Mesenchymal stem cell (in vitro differentiated cells and primary cell): ENCODE data around the gene CDKN3.
"Not testable (repeated sequence)": the region's sequence is repeated elsewhere in the genome, so short reads cannot be mapped to it uniquely, and the experiment has no call there.

Source experiments
- DNase-seq: peaks from one replicate; pipeline ENCODE4 v3.0.0-alpha.2; 2013
- H2AFZ ChIP-seq: one replicate; pipeline ENCODE4 v1.6.1; 2013; ENCODE audit warnings: low read depth, mild to moderate bottlenecking, control low read depth, inconsistent platforms, low read length, moderate library complexity
- H2AK5ac ChIP-seq: 2 replicates; pipeline ENCODE4 v1.6.1; 2013; ENCODE audit warnings: low read length, moderate library complexity, mild to moderate bottlenecking, inconsistent platforms; ENCODE audit not compliant: severe bottlenecking
- H2BK120ac ChIP-seq: one replicate; pipeline ENCODE4 v1.6.1; 2013; ENCODE audit warnings: low read depth, mild to moderate bottlenecking, inconsistent platforms, low read length, moderate library complexity
- H2BK12ac ChIP-seq, 2 experiments: one replicate each; pipeline ENCODE4 v1.6.1; 2013; ENCODE audit warnings: inconsistent platforms in 2 of 2, low read length in 2 of 2, mild to moderate bottlenecking in 2 of 2, moderate library complexity in 2 of 2, control low read depth in 1 of 2
- H2BK15ac ChIP-seq: one replicate; pipeline ENCODE4 v1.6.1; 2013; ENCODE audit warnings: mild to moderate bottlenecking, low read depth, inconsistent platforms; ENCODE audit not compliant: poor library complexity, severe bottlenecking
- H2BK5ac ChIP-seq: 2 replicates; pipeline ENCODE4 v1.6.1; 2013; ENCODE audit warnings: low read depth, mild to moderate bottlenecking, low read length, control low read depth, inconsistent platforms; ENCODE audit not compliant: poor library complexity, severe bottlenecking
- H3K14ac ChIP-seq, 2 experiments: one replicate each; pipeline ENCODE4 v1.6.1; 2013; ENCODE audit warnings: inconsistent platforms in 2 of 2, low read length in 2 of 2, control low read depth in 1 of 2, mild to moderate bottlenecking in 1 of 2, moderate library complexity in 1 of 2
- H3K18ac ChIP-seq, 2 experiments: one replicate each; pipeline ENCODE4 v1.6.1; 2013; ENCODE audit warnings: inconsistent platforms in 2 of 2, low read length in 2 of 2, control low read depth in 1 of 2, low read depth in 1 of 2, mild to moderate bottlenecking in 1 of 2
- H3K23ac ChIP-seq, 2 experiments: one replicate each; pipeline ENCODE4 v1.6.1; 2013; ENCODE audit warnings: inconsistent platforms in 2 of 2, low read length in 2 of 2, mild to moderate bottlenecking in 2 of 2, moderate library complexity in 2 of 2, control low read depth in 1 of 2
- H3K27ac ChIP-seq: 2 replicates; pipeline ENCODE4 v1.5.1; 2013; ENCODE audit warnings: mild to moderate bottlenecking, moderate library complexity, low read length, control low read depth, inconsistent platforms; ENCODE audit not compliant: poor library complexity, severe bottlenecking
- H3K27me3 ChIP-seq, 2 experiments: 2 replicates each; pipeline versions ENCODE4 v1.6.1 to v1.7.0; 2013; ENCODE audit warnings: low read length in 2 of 2, mild to moderate bottlenecking in 2 of 2, moderate library complexity in 2 of 2, control low read depth in 1 of 2, inconsistent platforms in 1 of 2; ENCODE audit not compliant: control insufficient read depth in 1 of 2, insufficient read depth in 1 of 2
- H3K36me3 ChIP-seq, 2 experiments: 2 replicates each; pipeline versions ENCODE4 v1.6.1 to v1.7.0; 2013; ENCODE audit warnings: low read length in 2 of 2, control low read depth in 1 of 2, inconsistent platforms in 1 of 2, low read depth in 1 of 2, mild to moderate bottlenecking in 1 of 2; ENCODE audit not compliant: insufficient read depth in 2 of 2, control insufficient read depth in 1 of 2
- H3K4ac ChIP-seq, 2 experiments: one replicate each; pipeline ENCODE4 v1.6.1; 2013; ENCODE audit warnings: inconsistent platforms in 2 of 2, low read length in 2 of 2, mild to moderate bottlenecking in 2 of 2, moderate library complexity in 2 of 2, control low read depth in 1 of 2, low read depth in 1 of 2
- H3K4me1 ChIP-seq: 2 replicates; pipeline ENCODE4 v1.6.1; 2013; ENCODE audit warnings: low read depth, low read length, control low read depth; ENCODE audit not compliant: control insufficient read depth, insufficient read depth
- H3K4me2 ChIP-seq: 2 replicates; pipeline ENCODE4 v1.6.1; 2013; ENCODE audit warnings: low read length, mild to moderate bottlenecking, inconsistent platforms; ENCODE audit not compliant: poor library complexity, severe bottlenecking
- H3K4me3 ChIP-seq, 2 experiments: 2 replicates each; pipeline versions ENCODE4 v1.5.1 to v1.7.0; 2013; ENCODE audit warnings: low read length in 2 of 2, mild to moderate bottlenecking in 2 of 2, control low read depth in 1 of 2, low read depth in 1 of 2; ENCODE audit not compliant: insufficient read depth in 1 of 2
- H3K79me1 ChIP-seq: replicated peaks from 2 replicates; pipeline ENCODE4 v1.6.1; 2013; ENCODE audit warnings: mild to moderate bottlenecking, control low read depth, low read length, inconsistent platforms; ENCODE audit not compliant: poor library complexity, severe bottlenecking
- H3K9ac ChIP-seq: 2 replicates; pipeline ENCODE4 v1.7.0; 2013; ENCODE audit warnings: mild to moderate bottlenecking, low read length, moderate library complexity
- H3K9me3 ChIP-seq: 2 replicates; pipeline ENCODE4 v1.7.0; 2013; ENCODE audit warnings: mild to moderate bottlenecking, low read length; ENCODE audit not compliant: control insufficient read depth
- H4K8ac ChIP-seq: one replicate; pipeline ENCODE4 v1.6.1; 2013; ENCODE audit warnings: inconsistent platforms, mild to moderate bottlenecking, low read length, moderate library complexity
- H4K91ac ChIP-seq: one replicate; pipeline ENCODE4 v1.6.1; 2013; ENCODE audit warnings: mild to moderate bottlenecking, low read length, inconsistent platforms
- WGBS: methylation state at CpG from one replicate; pipeline ENCODE4 v1.1.7; 2013; ENCODE audit warnings: mixed read lengths; 5-methylcytosine and 5-hydroxymethylcytosine counted together

CDKN3 gene

DNA sequence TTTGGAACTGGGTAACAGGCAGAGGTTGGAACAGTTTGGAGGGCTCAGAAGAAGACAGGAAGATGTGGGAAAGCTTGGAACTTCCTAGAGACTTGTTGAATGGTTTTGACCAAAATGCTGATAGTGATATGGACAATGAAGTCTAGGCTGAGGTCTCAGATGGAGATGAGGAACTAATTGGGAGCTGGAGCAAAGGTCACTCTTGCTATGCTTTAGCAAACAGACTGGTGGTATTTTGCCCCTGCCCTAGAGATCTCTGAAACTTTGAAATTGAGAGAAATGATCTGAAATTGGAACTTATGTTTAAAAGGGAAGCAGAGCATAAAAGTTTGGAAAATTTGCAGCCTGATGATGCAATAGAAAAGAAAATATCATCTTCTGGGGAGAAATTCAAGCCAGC, 61.7 kb downstream of the CDKN3 start:
- H3K4ac ChIP-seq, H3K4me2 ChIP-seq, H4K8ac ChIP-seq, H2AK5ac ChIP-seq, H3K36me3 ChIP-seq, H2BK15ac ChIP-seq, H3K9ac ChIP-seq, H3K18ac ChIP-seq, H3K4me1 ChIP-seq, H3K4me3 ChIP-seq, H3K23ac ChIP-seq, H3K27ac ChIP-seq, H2BK12ac ChIP-seq, H2AFZ ChIP-seq, H3K79me1 ChIP-seq, H2BK5ac ChIP-seq, H3K27me3 ChIP-seq, DNase-seq, H3K9me3 ChIP-seq, H3K14ac ChIP-seq, H4K91ac ChIP-seq, H2BK120ac ChIP-seq: not testable (repeated sequence)

DNA sequence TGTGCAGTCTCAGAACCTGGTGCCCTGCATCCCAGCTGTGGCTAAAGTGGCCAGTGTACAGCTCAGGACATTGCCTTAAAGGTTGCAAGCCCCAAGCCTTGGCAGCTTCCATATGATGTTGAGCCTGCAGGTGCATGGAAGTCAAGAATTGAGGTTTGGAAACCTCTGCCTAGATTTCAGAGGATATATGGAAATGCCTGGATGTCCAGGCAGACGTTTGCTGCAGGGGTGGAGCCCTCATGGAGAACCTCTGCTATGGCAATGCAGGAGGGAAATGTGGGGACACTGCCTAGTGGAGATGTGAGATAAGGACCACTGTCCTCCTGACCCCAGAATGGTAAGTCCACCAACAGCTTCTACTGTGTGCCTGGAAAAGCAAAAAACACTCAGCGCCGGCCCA, 62.3 kb downstream of the CDKN3 start:
- Histone ChIP-seq H3K36me3 (no peaks in the 10 kb centered on the region), H2BK12ac (no peak overlapping the region), H3K4me2 (no peak overlapping the region), H2BK15ac (no peak overlapping the region), H3K27ac (no peak overlapping the region), H3K79me1 (no peaks in the 10 kb centered on the region), H4K91ac (no peak overlapping the region), H4K8ac (no peak overlapping the region), H3K14ac (no peak overlapping the region), H3K4me1 (peaks cover 2% of the 10 kb centered on the region), H2BK5ac (no peak overlapping the region), H2AK5ac (no peak overlapping the region), H3K4ac (no peak overlapping the region), H3K27me3 (no peaks in the 10 kb centered on the region), H3K23ac (no peak overlapping the region), H3K9ac (no peak overlapping the region), H2BK120ac (no peak overlapping the region), H3K18ac (no peak overlapping the region), H3K4me3 (no peak overlapping the region), H2AFZ (no peak overlapping the region), H3K9me3 (no peaks in the 10 kb centered on the region)
- 89% methylated on average over 3 of the region's 3 CpGs for WGBS
- no peak for DNase-seq

DNA sequence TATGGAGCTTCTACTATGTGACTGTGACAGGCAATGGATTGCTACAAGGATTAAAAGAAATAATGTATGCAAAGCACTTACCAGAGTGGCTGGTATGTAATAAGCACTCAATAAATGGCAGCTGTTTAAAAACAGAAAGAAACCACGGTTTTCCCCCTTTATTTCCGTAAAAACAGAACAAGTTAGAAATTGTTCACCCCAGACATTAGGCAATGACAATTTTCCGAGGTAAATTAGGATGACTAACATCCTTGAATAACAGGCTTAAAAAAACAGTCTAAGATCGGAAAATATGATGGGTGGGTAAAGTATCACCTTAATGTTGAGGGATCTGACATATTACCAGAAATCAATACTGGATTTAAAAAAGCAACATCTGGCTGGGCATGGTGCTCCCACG, 65.2 kb downstream of the CDKN3 start:
- no peak overlapping the region for H2AK5ac ChIP-seq
- no peak overlapping the region for H3K23ac ChIP-seq
- H3K9ac ChIP-seq, result no peak overlapping the region
- no peak overlapping the region for H3K4me3 ChIP-seq
- no peak overlapping the region for H2BK15ac ChIP-seq
- H2BK12ac ChIP-seq, result no peak overlapping the region
- no peak overlapping the region for H2BK5ac ChIP-seq
- DNase-seq, result no peak
- H3K4me1 ChIP-seq, result peaks cover 2% of the 10 kb centered on the region
- 67% methylated on average over 4 of the region's 5 CpGs for WGBS
- H2BK120ac ChIP-seq, result no peak overlapping the region
- no peak overlapping the region for H3K27ac ChIP-seq
- no peak overlapping the region for H3K18ac ChIP-seq
- no peak overlapping the region for H3K4ac ChIP-seq
- no peak overlapping the region for H3K4me2 ChIP-seq
- no peak overlapping the region for H4K91ac ChIP-seq
- H3K79me1 ChIP-seq, result no peaks in the 10 kb centered on the region
- no peak overlapping the region for H2AFZ ChIP-seq
- H4K8ac ChIP-seq, result no peak overlapping the region
- no peaks in the 10 kb centered on the region for H3K36me3 ChIP-seq
- H3K9me3 ChIP-seq, result peaks cover 4% of the 10 kb centered on the region
- no peaks in the 10 kb centered on the region for H3K27me3 ChIP-seq
- H3K14ac ChIP-seq, result no peak overlapping the region

DNA sequence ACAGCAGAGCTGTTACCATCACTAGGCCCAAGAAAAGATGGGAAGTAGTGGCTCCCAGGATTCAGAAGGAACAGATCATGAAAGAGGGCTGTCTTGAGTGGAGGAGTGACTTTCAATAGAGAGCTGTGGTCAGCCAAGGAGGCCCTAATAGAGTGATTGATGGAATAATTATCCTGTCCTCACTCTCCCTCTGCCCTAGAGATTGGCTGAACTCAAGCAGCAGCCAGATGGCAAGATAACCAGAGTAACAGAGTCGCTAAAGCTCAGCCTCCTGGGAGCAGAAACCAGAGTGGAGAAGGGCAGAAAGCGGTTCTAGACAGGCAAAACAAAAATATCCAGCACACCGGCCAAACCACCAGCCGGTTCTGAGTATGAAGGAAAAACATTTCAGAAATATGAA, 68.8 kb downstream of the CDKN3 start:
- H3K18ac ChIP-seq, result no peak overlapping the region
- 11% methylated on average over 1 of the region's 4 CpGs for WGBS

More for the DNA sequence above, 68.8 kb downstream of the CDKN3 start:
- Histone ChIP-seq H2BK5ac (no peak overlapping the region), H3K4me2 (no peak overlapping the region), H2BK12ac (no peak overlapping the region), H2AFZ (no peak overlapping the region), H3K9ac (no peak overlapping the region), H3K23ac (no peak overlapping the region), H3K4me1 (peaks cover 2% of the 10 kb centered on the region), H3K9me3 (peaks cover 18% of the 10 kb centered on the region), H3K4me3 (no peak overlapping the region), H2BK120ac (no peak overlapping the region), H2AK5ac (no peak overlapping the region), H3K36me3 (peaks cover 3 to 4% of the 10 kb centered on the region in 2 experiments), H3K4ac (no peak overlapping the region), H3K27ac (no peak overlapping the region), H2BK15ac (no peak overlapping the region), H4K8ac (no peak overlapping the region), H3K79me1 (no peaks in the 10 kb centered on the region), H3K27me3 (no peaks in the 10 kb centered on the region), H4K91ac (no peak overlapping the region), H3K14ac (no peak overlapping the region)
- DNase-seq, result peak; percentile 16
